T-helper 2 cell treated with Interferon-gamma antibody and Interleukin-4, amounts not matched to agents 5 μg/mL and 100 μg/mL, for 36 hours (primary cell): ENCODE data around the gene SUSD4.

Experiments
- DNase-seq: peaks from one replicate; pipeline ENCODE4 v3.0.0; 2021; ENCODE audit warnings: low spot score
- H3K27ac Mint-ChIP-seq: one replicate; pipeline ENCODE4 v1.8.0; 2021; ENCODE audit warnings: mild to moderate bottlenecking, mixed read lengths
- H3K27me3 Mint-ChIP-seq: one replicate; pipeline ENCODE4 v1.8.0; 2021; ENCODE audit warnings: low read depth, mixed read lengths
- H3K36me3 Mint-ChIP-seq: one replicate; pipeline ENCODE4 v1.8.0; 2021; ENCODE audit warnings: low read depth, mixed read lengths
- H3K4me1 Mint-ChIP-seq: one replicate; pipeline ENCODE4 v1.8.0; 2021; ENCODE audit warnings: low read depth, mixed read lengths
- H3K4me3 Mint-ChIP-seq: one replicate; pipeline ENCODE4 v1.8.0; 2022; ENCODE audit warnings: mild to moderate bottlenecking, moderate library complexity, mixed read lengths
- H3K9me3 Mint-ChIP-seq: one replicate; pipeline ENCODE4 v1.8.0; 2021; ENCODE audit warnings: mixed read lengths

SUSD4 gene

DNA sequence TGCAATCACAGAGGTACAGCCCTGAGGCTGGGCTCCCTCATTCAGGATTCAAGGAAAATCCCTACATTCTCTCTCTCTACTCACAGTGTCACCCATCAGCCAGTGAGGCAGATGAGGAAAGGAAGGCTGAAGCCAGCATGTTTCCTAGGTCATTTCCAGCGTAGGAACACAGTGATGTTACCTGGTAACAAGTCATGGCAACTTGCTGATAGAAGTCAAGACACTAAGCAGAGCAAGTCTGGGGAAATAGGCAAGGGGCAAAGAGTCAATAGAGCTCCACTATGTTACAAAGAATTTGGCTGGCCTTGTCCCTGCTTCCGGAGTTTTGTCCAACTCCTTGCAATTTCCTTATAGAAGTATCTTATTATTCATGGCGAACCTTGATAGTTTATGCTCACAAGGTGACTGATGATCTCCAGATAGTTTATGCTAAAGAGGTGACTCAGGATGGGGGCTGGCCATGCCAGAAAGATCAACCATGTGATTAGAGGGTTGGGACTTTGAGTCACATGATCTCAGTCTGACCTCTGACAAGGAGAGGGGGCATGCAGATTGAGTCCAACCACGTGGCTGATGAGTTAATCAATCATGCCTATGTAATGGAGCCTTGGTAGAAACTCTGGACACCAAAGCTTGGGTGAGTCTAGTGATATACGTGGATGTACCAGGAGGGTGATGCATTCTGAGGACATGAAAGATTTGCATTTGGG, 51.1 kb downstream of the SUSD4 start:
- H3K36me3 Mint-ChIP-seq, result no peaks in the 10 kb centered on the region
- no peaks in the 10 kb centered on the region for H3K4me1 Mint-ChIP-seq
- H3K27ac Mint-ChIP-seq, result no peak overlapping the region
- no peaks in the 10 kb centered on the region for H3K9me3 Mint-ChIP-seq
- no peak overlapping the region for H3K4me3 Mint-ChIP-seq
- peaks cover 5% of the 10 kb centered on the region for H3K27me3 Mint-ChIP-seq
- no peak for DNase-seq

DNA sequence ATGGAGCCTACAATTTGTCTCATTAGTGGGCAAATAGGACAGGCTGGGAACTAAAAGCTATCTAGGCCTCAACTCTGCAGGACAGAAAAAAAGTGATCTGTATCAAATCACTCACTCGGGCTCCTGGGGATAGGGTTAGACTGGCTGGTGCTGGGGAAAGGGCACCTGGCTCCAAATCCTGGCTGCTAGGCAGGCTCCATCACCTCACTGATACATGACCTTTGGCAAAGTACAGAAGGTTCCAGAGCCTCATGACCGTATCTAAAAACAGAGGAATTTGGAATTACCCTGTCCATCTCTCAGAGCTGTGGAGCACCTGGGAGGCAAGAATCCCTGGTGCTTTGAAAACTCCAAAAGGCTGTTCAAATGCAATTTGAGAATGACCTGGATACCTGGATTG, 51.7 kb downstream of the SUSD4 start:
- Mint-ChIP-seq H3K4me3 (no peak overlapping the region), H3K27ac (no peak overlapping the region), H3K36me3 (no peaks in the 10 kb centered on the region), H3K9me3 (no peaks in the 10 kb centered on the region), H3K4me1 (no peaks in the 10 kb centered on the region), H3K27me3 (peaks cover 8% of the 10 kb centered on the region)
- DNase-seq, result no peak

DNA sequence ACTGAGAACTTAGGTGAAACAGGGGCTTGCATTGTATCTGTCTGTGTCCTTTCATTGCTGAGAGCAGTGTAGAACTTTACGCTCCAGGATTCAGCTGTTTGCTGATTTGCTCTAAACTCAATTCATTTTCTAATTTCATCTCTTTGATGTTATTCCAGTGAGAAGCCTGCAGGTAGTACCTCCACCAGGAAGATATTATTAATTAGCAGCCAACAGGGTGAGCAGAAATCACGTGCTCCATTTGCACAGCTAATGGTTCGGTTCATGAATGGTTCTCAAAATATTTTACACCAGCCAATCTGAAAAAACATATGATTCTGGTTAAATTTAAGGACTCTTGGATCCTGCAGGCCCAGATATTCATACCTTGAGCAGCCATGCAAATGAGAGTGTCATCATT, 52.1 kb downstream of the SUSD4 start:
- DNase-seq, result no peak
- Mint-ChIP-seq H3K9me3 (no peaks in the 10 kb centered on the region), H3K36me3 (no peaks in the 10 kb centered on the region), H3K27me3 (peaks cover 10% of the 10 kb centered on the region), H3K27ac (no peak overlapping the region), H3K4me3 (no peak overlapping the region), H3K4me1 (no peaks in the 10 kb centered on the region)

DNA sequence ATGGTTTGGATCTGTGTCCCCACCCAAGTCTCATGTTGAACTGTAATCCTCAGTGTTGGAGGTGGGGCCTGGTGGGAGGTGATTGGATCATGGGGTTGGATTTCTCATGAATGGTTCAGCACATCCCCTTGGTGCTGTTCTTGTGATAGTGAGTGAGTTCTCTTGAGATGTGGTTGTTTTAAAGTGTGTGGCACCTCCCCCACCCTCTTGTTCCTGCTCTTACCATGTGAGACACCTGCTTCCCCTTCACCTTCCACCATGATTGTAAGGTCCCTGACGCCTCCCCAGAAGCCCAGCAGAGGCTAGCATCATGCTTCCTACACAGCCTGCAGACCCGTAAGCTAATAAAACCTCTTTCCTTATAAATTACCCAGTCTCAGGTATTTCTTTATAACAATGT, 55.8 kb downstream of the SUSD4 start:
- H3K27ac Mint-ChIP-seq, result no peak overlapping the region
- H3K4me1 Mint-ChIP-seq, result no peaks in the 10 kb centered on the region
- DNase-seq, result no peak
- H3K36me3 Mint-ChIP-seq, result peaks cover 1% of the 10 kb centered on the region
- H3K27me3 Mint-ChIP-seq, result peaks cover 10% of the 10 kb centered on the region
- H3K4me3 Mint-ChIP-seq, result no peak overlapping the region
- H3K9me3 Mint-ChIP-seq, result peaks cover 12% of the 10 kb centered on the region

DNA sequence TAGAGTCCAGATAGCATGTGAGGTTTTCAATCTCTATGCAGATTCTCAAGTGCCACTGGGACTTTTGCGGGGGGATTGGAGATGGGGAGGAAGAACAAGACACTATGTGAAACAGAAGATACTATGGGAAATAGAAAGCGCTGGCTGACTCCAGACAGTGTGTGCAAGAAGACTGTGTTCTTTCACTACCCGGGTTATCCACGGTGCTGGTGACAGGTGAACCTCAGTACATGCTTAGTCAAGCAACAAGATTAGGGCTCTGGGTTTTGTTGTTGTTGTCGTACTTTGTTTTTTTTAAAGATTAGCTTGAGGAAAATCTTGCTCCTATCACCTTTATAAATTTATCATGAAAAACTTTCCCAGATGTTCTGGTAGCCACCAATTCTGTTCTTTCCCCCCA, 56.4 kb downstream of the SUSD4 start:
- H3K27ac Mint-ChIP-seq, result no peak overlapping the region
- peaks cover 1% of the 10 kb centered on the region for H3K36me3 Mint-ChIP-seq
- H3K4me3 Mint-ChIP-seq, result no peak overlapping the region
- peaks cover 18% of the 10 kb centered on the region for H3K9me3 Mint-ChIP-seq
- DNase-seq, result no peak
- H3K27me3 Mint-ChIP-seq, result peaks cover 10% of the 10 kb centered on the region
- no peaks in the 10 kb centered on the region for H3K4me1 Mint-ChIP-seq

DNA sequence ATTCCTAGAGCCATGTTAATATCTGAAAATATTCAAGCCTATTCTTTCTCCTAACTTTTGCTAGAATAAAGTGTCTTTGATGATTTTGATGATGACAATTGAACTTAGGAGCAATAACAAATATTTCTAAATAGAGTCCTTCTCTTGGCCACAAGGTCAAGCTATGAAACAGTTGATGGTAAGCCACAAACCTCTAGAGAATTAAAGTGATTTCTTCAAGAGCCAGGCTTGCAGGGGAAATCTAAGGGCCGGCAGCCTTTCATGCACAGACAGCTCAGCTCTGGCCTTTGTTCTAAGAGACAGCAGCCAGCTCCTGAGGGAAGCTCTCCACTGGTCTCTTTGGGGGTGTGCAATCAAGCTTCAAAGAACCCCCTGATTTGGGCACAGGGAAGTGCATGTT, 59.0 kb downstream of the SUSD4 start:
- no peak overlapping the region for H3K4me3 Mint-ChIP-seq
- H3K27ac Mint-ChIP-seq, result no peak overlapping the region
- H3K36me3 Mint-ChIP-seq, result peaks cover 1% of the 10 kb centered on the region
- H3K27me3 Mint-ChIP-seq, result peaks cover 10% of the 10 kb centered on the region
- H3K4me1 Mint-ChIP-seq, result peaks cover 1% of the 10 kb centered on the region
- no peak for DNase-seq
- H3K9me3 Mint-ChIP-seq, result peaks cover 19% of the 10 kb centered on the region

DNA sequence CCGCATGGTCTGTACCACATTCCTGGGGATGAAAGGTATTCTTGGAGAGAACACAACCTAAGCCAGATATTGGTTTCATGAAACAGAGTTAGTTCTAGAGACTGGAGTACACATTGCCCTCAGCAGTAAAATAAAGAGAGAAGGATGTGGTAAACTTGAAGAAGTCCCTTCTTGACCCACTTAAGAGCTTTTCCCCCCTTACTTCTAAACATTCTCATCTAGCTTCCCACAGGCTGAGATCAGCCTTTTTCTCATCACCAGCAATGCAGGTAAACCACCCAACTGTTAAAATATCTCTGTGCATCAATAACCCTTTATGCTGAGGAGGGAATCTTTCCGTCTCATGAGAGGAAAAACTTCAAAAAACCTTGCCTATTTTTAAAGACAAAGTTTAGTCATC, 62.6 kb downstream of the SUSD4 start:
- H3K9me3 Mint-ChIP-seq, result peaks cover 19% of the 10 kb centered on the region
- peaks cover 1% of the 10 kb centered on the region for H3K36me3 Mint-ChIP-seq
- H3K4me1 Mint-ChIP-seq, result peaks cover 1% of the 10 kb centered on the region
- H3K27me3 Mint-ChIP-seq, result no peaks in the 10 kb centered on the region
- H3K4me3 Mint-ChIP-seq, result no peak overlapping the region
- DNase-seq, result no peak
- no peak overlapping the region for H3K27ac Mint-ChIP-seq

DNA sequence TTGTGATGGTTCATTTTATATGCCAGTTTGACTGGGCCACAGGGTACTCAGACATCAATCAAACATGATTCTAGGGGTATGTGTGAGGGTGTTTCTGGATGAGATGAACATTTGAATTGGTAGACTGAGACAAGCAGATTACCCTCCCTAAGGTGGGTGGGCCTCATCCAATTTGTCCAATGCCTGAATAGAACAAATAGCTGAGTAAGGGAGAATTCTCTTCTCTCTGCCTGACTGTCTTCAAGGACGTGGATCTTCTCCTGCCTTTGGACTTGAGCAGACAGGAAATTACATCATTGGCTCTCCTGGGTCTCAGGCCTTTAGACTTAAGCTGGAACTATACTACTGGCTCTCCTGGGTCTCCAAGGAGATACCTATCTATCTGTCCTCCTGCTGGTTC, 64.4 kb downstream of the SUSD4 start:
- no peak for DNase-seq
- peaks cover 1% of the 10 kb centered on the region for H3K4me1 Mint-ChIP-seq
- H3K9me3 Mint-ChIP-seq, result peaks cover 19% of the 10 kb centered on the region
- no peaks in the 10 kb centered on the region for H3K27me3 Mint-ChIP-seq
- no peak overlapping the region for H3K27ac Mint-ChIP-seq
- H3K4me3 Mint-ChIP-seq, result no peak overlapping the region
- peaks cover 1% of the 10 kb centered on the region for H3K36me3 Mint-ChIP-seq

DNA sequence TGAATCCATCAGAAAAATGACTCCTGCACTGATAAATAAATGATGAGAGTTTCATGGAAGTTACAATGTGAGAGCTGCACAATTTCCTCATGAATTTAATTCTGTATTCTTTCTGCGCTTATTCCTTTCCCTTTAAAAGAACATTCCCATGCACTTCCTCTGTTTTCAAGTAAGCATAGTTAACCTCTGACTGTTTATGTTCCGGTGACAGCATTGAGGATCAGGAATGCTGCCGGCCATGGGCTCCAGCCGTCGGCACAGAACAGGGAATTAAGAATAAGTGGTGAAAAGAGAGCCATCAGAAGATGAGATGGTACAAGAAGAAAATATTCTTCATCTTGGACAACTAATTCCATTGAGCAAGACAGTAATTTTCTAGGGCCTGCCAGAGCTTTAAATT, 65.3 kb downstream of the SUSD4 start:
- Mint-ChIP-seq H3K9me3 (peaks cover 13% of the 10 kb centered on the region), H3K36me3 (peaks cover 1% of the 10 kb centered on the region), H3K4me1 (peaks cover 1% of the 10 kb centered on the region), H3K27ac (no peak overlapping the region), H3K4me3 (no peak overlapping the region), H3K27me3 (no peaks in the 10 kb centered on the region)
- DNase-seq, result no peak

DNA sequence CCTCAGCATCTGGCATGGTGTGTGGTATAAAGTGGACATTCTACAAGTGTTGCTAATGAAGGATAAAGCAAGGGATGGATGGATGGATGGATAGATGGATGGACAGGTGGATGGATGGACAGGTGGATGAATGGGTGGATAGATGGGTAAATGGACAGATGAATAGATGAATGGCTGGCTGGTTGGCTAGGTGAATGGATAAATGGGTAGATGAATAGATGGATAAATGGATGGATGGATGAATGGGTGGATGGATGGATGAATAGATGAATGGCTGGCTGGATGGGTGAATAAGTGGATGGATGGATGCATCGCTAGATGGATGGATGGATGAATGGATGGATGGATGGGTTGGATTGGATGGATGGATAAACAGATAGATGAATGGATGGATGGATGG, 66.2 kb downstream of the SUSD4 start:
- H3K4me3 Mint-ChIP-seq, result no peak overlapping the region
- peaks cover under 1% of the 10 kb centered on the region for H3K27me3 Mint-ChIP-seq
- no peak for DNase-seq
- no peaks in the 10 kb centered on the region for H3K36me3 Mint-ChIP-seq
- H3K9me3 Mint-ChIP-seq, result peaks cover 4% of the 10 kb centered on the region
- H3K4me1 Mint-ChIP-seq, result peaks cover 1% of the 10 kb centered on the region
- no peak overlapping the region for H3K27ac Mint-ChIP-seq

DNA sequence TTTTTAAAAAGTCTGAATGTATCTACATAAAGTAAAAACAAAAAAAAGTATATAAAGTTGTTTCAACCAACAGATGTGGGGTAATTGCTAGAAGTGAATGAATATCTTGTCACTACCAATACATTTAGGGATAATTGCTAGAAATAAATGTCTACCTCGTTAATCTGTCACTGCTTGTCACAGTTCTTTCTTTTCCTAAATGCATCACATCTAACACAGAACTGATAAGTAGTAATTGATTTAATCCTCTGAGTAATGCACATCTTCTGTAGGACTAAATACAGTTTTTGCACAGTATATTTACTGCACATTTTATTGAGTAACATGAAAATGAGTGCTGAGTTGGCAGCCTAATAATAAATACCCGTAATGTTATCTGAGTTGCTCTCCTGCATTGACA, 72.2 kb downstream of the SUSD4 start:
- H3K27ac Mint-ChIP-seq, result no peak overlapping the region

DNA sequence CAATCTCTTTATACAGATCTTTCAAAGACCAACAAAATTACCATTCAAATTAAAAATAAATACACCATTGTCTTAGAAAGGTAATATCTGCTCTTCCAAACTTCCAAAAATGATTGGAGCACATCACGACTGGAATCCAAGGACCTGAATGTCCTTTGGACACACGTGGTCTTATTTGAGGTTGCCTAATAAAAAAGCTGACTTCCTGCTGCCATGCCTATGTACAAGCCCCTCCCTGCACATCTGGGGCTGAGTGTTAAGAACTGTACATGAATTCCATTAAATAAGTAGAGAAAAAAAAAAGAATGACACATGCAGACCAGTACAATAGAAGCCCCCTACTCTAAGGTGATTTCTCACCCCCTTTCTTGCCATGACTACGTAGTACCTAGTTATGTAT, 73.6 kb downstream of the SUSD4 start:
- Mint-ChIP-seq H3K4me3 (no peak overlapping the region), H3K4me1 (no peaks in the 10 kb centered on the region), H3K27me3 (peaks cover 3% of the 10 kb centered on the region), H3K36me3 (no peaks in the 10 kb centered on the region), H3K27ac (no peak overlapping the region), H3K9me3 (no peaks in the 10 kb centered on the region)
- no peak for DNase-seq

More for the DNA sequence above, 72.2 kb downstream of the SUSD4 start:
- Mint-ChIP-seq H3K4me3 (no peak overlapping the region), H3K27me3 (peaks cover 3% of the 10 kb centered on the region), H3K9me3 (no peaks in the 10 kb centered on the region), H3K36me3 (no peaks in the 10 kb centered on the region), H3K4me1 (no peaks in the 10 kb centered on the region)
- no peak for DNase-seq

DNA sequence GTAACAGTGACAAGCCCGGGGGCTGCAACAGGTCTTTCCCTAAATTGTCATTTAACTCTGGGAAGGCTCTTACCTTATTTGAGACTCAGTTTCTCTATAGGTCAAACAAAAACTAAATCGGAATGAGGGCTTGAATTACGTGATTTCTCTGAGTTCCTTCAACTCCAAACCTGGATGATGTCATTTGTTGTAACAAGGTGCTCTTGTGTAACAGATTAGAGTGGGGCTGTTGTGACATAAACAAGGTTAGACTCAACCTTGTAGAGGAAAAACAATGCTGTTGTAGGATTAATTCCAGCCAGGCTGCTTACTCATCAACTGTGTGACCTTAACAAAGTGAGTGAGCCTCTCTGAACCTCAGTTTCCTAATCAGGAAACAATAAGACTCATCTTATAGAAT, 74.4 kb downstream of the SUSD4 start:
- DNase-seq, result no peak
- H3K4me1 Mint-ChIP-seq, result no peaks in the 10 kb centered on the region
- H3K36me3 Mint-ChIP-seq, result no peaks in the 10 kb centered on the region

DNA sequence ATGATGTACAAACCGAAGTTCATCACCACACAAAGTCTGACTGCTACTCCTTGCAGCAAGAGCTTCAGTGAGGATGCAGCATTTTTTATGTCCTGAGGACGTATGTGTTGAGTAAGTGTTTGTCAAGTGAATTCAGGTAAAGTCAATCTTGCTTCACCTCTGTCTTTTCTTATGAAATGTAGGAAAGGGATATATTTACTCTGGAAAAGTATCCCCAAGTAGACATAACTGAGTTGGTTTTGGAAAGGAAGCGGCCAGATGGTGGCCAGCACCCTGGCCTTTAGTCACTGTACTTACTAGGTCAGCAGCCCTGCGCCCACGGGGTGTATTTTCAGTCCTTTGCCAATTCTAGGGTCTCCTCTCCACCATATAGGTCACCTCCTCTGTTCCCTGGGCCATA, 75.2 kb downstream of the SUSD4 start:
- no peaks in the 10 kb centered on the region for H3K4me1 Mint-ChIP-seq
- no peak for DNase-seq
- peaks cover 5% of the 10 kb centered on the region for H3K9me3 Mint-ChIP-seq
- peaks cover 3% of the 10 kb centered on the region for H3K27me3 Mint-ChIP-seq
- no peak overlapping the region for H3K27ac Mint-ChIP-seq
- no peaks in the 10 kb centered on the region for H3K36me3 Mint-ChIP-seq
- H3K4me3 Mint-ChIP-seq, result no peak overlapping the region

More for the DNA sequence above, 74.4 kb downstream of the SUSD4 start:
- Mint-ChIP-seq H3K27ac (no peak overlapping the region), H3K4me3 (no peak overlapping the region), H3K9me3 (no peaks in the 10 kb centered on the region), H3K27me3 (peaks cover 3% of the 10 kb centered on the region)

DNA sequence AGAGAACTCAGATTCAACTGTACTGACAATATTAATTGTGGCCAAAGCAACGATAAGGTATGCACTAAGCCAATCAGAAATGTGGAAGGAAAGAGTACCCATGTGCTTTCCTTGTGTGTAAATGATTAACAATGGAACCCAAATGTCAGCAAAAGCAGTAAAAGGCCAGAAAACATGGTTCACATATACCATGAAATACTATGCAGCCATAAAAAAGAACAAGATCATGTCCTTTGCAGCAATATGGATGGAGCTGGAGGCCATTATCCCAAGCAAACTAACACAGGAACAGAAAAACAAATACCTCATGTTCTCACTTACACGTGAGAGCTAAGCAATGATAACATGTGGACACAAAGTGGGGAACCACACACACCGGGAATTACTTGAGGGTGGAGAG, 78.5 kb downstream of the SUSD4 start:
- Mint-ChIP-seq H3K9me3 (peaks cover 5% of the 10 kb centered on the region), H3K27ac (no peak overlapping the region), H3K4me1 (no peaks in the 10 kb centered on the region), H3K27me3 (peaks cover 5% of the 10 kb centered on the region), H3K4me3 (no peak overlapping the region), H3K36me3 (no peaks in the 10 kb centered on the region)
- DNase-seq, result no peak
